NCI-H460 (cell line): ENCODE results near the gene SEPTIN3. TPM values are rescaled to one million over a fixed set of nuclear protein-coding genes. Genes with fewer than 3 reads are reported as not detected.
"Not testable (repeated sequence)": the region's sequence is repeated elsewhere in the genome, so short reads cannot be mapped to it uniquely, and the experiment has no call there.

Experiments
- DNase-seq: peaks from one replicate; pipeline ENCODE4 v3.0.0-alpha.2; 2016; ENCODE audit warnings: low read depth; ENCODE audit errors: extremely low read depth
- total RNA-seq: library from RNA; depleted of rRNA; stranded (reverse); fragments of >200 nt; shearing (Covaris generic); gene quantifications from 2 replicates; pipeline ENCODE4 v1.2.3, GENCODE V29; 2014

SEPTIN3 gene
- total RNA-seq, 1 experiment from 2014 or later, result 0.45 TPM

DNA sequence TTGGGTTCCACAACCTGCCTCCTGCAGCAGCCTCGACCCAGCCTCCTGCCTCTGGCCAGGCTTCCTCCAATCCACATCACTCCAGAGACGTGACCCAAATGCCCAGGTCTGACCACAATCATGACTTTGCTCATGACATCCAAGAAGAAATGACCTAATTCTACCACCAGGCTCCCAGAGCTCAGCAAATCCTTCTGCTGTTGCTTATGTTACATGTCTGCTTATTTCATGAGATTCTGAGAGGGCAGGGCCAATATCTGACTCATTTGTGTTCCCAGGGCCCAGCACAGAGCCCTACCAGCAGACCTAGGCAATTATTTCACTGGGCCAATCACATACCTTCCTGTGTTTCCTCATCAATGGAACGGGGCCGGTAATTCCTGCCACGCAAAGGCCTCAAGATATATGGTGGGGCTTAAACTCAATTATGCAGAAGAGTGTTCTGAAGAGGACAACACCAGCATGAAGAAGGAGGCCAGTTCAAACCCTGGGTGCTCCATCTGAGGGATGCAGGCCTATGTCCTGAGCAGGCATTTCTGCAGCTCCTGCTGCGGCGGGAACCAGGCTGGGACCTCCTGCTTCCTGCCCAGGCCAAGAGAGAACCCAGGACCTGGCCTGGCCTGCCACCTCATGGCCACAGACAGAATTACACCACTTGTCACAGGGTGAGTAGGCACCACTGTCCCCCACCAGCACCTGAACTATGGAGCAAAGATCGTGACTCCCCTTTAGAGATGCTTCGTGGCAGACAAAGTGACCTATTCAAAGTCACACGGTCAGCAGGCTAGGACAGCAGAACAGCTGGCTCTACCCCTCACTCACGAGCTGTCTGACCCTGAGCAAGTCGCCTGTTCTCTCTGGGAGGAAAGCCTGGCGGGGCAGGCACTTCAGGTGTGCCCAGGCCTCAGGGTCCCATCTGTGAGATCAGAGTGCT lies 28.1 kb upstream of the SEPTIN3 start:
- DNase-seq, result peak; percentile 70

GRCh38 chr22:41943661-41944209 lies 25.5 kb upstream of the SEPTIN3 start:
- no peak for DNase-seq

DNA sequence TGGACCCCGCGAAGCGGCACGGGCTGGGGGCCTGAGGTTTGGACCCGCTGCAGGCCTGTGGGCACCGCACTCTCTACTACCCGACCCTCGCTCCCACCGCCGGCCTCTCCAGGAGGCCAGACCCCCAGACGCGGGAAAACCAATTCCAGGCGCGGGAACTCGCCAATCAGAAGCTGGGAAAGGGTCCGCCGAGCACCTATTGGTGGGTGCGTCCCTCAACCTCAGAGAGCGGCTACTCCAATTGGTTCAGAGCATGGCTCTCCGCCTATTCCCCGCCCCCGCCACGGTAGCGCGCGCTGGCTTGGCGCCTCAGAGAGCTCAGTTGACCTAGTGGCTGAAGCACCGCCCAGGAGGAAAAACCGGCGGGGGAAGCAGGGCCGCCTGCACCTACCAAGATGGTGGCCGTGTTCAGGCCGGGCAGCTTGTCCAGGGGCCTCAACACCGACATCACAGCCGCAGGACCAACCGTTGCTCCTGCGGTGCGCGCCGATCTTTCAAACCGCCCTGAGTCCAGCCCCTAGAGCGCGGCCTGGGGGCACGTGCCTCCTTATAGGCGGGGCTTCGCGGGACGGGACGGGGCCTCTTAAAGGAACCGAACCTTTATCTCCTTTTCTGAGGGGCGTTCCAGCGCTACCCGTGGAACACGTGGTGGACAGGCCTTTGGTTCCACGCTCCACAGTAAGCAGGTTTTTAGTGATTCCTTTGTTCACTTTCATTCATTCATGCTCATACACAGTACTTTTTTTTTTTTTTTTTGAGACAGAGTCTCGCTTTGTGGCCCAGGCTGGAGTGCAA lies 22.4 kb upstream of the SEPTIN3 start, which contains the start of gene CENPM:
Gene CENPM, minus strand, starts transcription at position 524 of the 795 bp plus-strand sequence. Its CDS starts 76 bp downstream, at position 448.
- peak; percentile 91 for DNase-seq

DNA sequence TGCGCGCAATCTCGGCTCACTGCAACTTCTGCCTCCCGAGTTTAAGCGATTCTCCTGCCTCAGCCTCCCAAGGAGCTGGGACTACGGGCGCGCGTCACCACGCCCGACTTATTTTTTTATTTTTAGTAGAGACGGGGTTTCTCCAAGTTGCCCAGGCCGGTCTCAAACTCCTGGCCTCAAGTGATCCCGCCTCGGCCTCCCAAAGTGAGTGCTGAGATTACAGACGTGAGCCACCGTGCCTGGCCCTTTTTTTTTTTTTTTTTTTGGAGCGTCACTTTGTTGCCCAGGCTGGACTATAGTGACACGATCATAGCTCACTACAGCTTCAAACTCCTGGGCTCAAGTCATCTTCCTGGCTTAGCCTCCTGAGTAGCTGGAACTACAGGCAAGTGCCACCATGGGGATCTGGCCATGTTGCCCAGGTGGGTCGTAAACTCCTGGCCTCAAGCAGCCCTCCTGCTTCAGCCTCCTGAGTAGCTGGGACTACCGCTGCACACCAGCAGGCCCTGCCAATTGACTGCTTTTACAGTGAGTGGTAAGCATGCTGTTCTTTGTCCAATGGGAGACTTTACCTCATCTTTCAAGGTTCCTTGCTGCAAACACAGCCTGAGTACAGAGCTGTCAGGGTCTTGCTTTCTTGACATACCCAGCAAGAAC lies 21.7 kb upstream of the SEPTIN3 start:
- DNase-seq, result no peak

DNA sequence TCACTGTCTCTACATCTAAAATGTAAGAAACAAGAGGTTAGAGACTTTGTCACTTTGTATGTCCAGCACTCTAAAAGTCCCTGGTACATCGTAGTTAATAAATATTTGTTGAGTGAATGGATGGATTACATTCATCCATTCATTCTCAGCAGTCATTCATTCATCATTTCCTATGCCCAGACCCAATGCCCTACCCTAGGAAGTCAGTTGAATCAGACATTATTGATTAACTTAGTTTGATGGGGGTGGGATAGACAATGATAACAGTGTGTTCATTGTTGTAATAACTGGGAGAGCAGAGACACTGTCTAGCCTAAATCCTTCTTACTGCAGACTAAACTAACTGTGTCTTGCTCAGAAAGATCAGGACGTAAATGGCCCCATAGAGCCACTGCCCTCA lies 21.1 kb upstream of the SEPTIN3 start:
- DNase-seq, result no peak

GRCh38 chr22:41948928-41949296 lies 20.3 kb upstream of the SEPTIN3 start:
- DNase-seq, result not testable (repeated sequence)

DNA sequence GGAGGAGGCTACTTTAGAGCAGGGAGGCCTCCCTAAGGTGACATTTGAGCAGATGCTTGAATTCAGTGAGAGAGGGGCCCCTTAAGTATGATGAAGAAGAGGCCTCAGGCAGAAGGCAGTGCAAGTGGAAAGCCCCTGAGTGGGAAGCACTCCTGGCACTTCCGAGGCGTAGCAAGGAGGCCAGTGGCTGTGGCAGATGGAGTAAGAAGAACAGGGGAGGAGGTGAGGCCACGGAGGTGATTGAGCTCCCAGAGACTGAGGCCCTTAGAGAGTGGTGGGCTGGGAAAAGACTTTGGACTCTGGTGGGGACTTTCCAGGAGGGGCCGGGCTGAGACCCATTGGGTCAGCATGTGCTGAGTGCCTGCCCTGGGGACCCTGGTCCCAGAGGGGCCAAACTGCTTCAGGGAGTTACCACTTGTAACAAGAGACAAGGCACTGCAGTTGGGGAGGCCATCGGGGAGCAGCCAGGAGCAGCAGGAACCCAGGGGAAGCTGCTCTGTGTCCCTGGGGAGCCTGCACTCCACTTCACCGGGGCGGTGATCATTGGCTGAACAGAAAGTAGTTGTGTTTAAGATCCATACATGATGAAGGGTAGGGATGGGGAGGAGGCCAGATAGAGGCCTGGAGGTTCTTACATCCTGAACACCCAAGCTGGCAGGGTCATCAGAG lies 19.8 kb upstream of the SEPTIN3 start:
- no peak for DNase-seq

- DNase-seq, result no peak
Measured at GRCh38 chr22:41951898-41952474, 17.3 kb upstream of the SEPTIN3 start, which contains the start of gene SMIM45. Gene SMIM45, plus strand, starts transcription at chr22:41952150.

DNA sequence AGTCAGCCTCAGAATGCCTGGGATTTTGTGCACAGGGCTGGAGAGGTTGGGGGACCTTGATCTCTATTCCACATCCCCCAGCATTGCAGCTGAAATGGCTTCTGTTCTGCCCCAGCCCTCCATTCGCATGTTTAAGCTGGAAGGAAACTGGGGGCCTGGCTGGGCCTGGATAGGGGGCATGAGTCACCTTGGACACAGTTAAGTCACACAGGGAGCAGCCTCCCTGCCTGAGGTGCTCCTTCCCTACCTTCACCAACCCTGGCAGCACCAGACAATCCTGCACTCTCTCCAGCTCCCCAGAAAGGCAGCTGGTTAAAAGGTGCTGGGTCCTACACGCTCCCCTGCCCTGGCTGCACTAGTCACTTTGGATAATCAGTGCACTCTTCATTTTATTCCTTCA lies 16.5 kb upstream of the SEPTIN3 start:
- DNase-seq, result no peak

- no peak for DNase-seq
Measured at GRCh38 chr22:41957941-41958556, 11.2 kb upstream of the SEPTIN3 start.

DNA sequence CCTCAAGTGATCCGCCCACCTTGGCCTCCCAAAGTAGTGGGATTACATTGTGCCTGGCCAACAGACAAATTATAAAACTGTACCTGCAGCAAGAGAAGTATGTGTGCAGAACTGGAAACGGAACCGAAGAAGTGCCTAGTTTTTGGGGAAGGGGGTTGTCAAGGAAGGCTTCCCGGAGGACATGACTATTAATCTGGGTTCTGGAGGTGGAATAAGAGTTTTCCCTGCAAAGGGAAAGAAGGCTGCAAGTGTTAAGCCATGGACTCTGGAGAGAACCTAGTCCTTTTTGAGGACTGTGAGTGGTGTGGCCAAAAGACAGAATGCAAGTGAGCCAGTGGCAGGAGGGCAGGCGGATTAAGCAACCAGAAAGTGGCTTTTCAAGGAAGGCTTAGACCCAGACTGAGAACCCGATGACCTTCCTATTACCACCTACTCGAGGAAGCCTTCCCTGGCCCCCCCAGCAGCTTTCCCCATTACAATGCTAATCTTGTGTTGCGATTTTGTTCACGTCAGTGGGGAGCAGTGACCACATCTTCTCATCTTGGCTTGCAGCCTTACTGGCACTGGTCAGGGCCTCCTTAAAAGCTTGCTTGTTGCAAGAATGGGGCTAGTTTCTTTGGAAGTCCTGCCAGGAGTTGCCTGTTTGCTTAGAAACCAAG lies 5.7 kb upstream of the SEPTIN3 start:
- DNase-seq, result no peak

DNA sequence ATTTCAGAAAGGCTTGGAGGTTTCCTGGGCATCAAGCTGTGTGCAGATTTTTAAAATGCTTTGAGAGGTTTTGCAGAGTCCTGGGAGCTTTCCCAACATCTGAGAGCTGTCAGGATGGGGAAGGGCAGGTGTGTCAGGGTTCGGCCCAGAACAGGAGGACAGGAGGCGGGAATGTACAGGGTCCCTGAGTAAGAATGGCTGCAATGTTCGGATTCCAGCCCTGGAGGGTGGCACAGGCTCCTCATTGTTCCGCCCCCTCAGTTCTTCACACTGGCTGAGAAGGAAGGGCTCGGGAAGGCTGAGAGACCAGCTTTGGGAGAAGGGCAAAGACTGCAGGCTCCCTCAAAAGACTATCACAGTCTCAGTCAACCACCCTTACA lies 5.1 kb upstream of the SEPTIN3 start:
- no peak for DNase-seq

GRCh38 chr22:41966225-41966606 lies 3.0 kb upstream of the SEPTIN3 start:
- no peak for DNase-seq

GRCh38 chr22:41966607-41967240 lies 2.5 kb upstream of the SEPTIN3 start:
- peak; percentile 33 for DNase-seq

- DNase-seq, result no peak
Measured at GRCh38 chr22:41968601-41969000, 642 bp upstream of the SEPTIN3 start.

DNA sequence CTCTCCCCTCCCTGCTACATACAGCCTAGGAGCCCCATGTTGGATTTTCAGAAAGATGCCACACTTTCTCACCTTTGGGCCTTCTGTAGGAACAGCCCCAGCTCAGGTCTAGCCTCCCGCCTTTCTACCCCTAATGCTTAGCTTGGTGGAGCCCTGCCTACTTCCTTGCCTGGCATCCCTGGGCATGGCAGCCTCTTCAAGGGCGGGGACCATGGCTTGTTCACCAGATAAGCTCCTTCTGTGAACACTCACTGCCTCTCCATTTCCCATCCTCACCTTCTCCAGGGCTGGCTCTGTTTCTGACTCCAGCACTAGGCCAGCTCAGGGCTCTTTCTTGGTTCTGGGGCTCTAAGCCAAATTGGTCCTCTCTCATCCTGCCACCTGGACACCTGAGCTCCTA lies 1.4 kb downstream of the SEPTIN3 start:
- no peak for DNase-seq

DNA sequence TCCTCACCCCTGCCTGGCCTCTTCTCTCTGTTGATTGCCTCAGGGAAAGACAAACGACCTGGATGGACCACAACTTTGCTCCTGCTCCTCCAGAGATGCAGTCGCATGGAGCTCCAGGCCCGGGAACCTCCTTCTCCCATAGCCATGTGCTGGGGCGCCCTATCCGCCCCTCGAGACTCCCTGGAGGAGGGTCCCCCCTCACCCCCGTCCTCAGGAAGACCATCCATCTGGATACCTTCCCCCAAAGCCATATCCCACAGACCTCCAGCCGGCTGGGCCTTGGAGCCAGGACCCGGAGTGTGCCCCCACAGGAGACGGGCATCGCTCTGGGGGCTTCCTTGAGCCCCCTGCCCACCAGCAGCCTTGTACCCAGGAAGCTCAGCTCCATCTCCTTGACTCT lies 2.2 kb downstream of the SEPTIN3 start:
- DNase-seq, result no peak

DNA sequence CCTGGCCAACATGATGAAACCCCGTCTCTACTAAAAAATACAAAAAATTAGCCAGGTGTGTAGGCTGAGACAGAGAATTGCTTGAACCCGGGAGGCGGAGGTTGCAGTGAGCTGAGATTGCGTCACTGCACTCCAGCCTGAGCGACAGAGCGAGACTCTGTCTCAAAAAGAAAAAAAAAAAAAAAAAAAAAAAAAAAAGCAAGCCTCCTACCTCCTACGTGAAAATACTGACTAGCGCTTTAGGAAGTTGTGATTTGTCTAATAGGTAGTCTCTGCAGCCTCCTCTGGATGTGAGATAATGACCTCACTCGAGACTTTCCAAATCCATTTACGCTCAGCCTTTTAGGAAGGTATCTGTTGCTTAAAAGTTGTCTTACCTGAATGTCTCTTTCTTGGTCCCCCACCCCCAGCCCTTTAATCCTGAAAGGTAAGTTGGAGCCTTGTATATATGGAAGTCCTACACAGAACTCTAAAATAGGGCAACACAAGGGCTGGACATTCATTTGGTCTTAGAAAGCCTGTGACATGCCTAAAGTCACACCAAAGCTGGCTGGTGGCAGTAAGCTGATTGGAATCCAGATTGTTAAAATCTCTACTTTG lies 5.5 kb downstream of the SEPTIN3 start:
- DNase-seq, result no peak
